Activated CD4-positive, alpha-beta T cell treated with anti-CD3 and anti-CD28 coated beads, Interleukin-2, amount 10 ng/mL, durations not matched to agents 24 days and 14 days (primary cell): ENCODE measurements around the gene CYP27A1. TPM values are rescaled to one million over a fixed set of nuclear protein-coding genes. Genes with fewer than 3 reads are reported as not detected.

Experiments used
- DNase-seq: peaks from one replicate; pipeline ENCODE4 v3.0.0; 2022
- H3K27ac Mint-ChIP-seq: one replicate; pipeline ENCODE4 v1.8.0; 2022; ENCODE audit warnings: mild to moderate bottlenecking, mixed read lengths
- H3K27me3 Mint-ChIP-seq: one replicate; pipeline ENCODE4 v1.8.0; 2022; ENCODE audit warnings: mixed read lengths
- H3K36me3 Mint-ChIP-seq: one replicate; pipeline ENCODE4 v1.8.0; 2022; ENCODE audit warnings: low read depth, mild to moderate bottlenecking, mixed read lengths
- H3K4me1 Mint-ChIP-seq: one replicate; pipeline ENCODE4 v1.8.0; 2021; ENCODE audit warnings: mixed read lengths
- H3K4me3 Mint-ChIP-seq: one replicate; pipeline ENCODE4 v1.8.0; 2022; ENCODE audit warnings: mild to moderate bottlenecking, moderate library complexity, mixed read lengths
- H3K9me3 Mint-ChIP-seq: one replicate; pipeline ENCODE4 v1.8.0; 2021; ENCODE audit warnings: mixed read lengths
- intact Hi-C: fragments of 100-400 bp; cut with micrococcal nuclease; formaldehyde crosslinking; loops from one replicate; pipeline ENCODE4 v1.15.1; 2023
- total RNA-seq: library from RNA; stranded (reverse); gene quantifications from 2 replicates; pipeline ENCODE4 v1.2.3, GENCODE V29; 2022

The CYP27A1 gene
- total RNA-seq, 1 donor from 2014 or later: 0.09 TPM

DNA sequence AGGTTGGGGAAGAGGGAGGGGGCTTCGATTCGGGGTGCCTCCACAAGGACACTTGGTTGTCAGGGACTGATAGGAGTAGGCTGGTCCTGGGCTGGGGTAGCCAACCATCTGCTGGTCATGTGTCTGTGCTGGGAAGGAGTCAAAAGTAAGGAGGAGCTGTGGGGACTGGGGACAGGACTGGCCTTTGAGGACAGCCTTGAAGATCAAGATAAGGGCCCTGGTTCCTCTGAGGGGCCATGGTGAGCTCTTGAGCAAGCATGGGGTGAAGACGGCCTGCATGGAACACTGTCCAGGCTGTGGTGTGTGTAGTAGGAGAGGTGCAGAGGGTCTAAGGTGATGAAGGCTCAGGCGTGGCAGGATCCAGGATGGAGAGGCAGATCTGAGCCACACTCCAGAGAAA lies 1.7 kb downstream of the CYP27A1 start:
- no peak for DNase-seq
- H3K9me3 Mint-ChIP-seq: no peaks in the 10 kb centered on the region
- peaks cover 62% of the 10 kb centered on the region for H3K27me3 Mint-ChIP-seq
- H3K4me1 Mint-ChIP-seq: peaks cover 7% of the 10 kb centered on the region
- intact Hi-C loops: no loop called here
- no peak overlapping the region for H3K4me3 Mint-ChIP-seq
- H3K27ac Mint-ChIP-seq: no peak overlapping the region
- peaks cover 2% of the 10 kb centered on the region for H3K36me3 Mint-ChIP-seq

DNA sequence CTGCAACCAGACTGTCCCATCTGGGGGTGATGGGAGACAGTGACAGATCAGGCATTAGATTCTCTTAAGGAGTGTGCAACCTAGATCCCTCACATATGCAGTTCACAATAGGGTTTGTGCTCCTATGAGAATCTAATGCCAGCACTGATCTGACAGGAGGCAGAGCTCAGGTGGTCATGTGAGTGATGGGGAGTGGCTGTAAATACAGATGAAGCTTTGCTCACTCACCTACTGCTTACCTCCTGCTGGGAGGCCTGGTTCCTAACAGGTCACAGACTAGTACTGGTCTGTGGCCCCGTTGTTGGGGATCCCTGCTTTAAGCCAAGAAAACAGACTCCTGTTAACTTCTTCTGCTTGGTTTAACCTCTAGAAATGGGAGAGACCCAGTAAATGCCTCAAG lies 3.2 kb downstream of the CYP27A1 start:
- Mint-ChIP-seq H3K36me3 (peaks cover 2% of the 10 kb centered on the region), H3K27me3 (peaks cover 55% of the 10 kb centered on the region), H3K4me1 (peaks cover 7% of the 10 kb centered on the region), H3K9me3 (no peaks in the 10 kb centered on the region), H3K4me3 (no peak overlapping the region), H3K27ac (no peak overlapping the region)
- intact Hi-C loops: no loop called here
- DNase-seq: no peak

DNA sequence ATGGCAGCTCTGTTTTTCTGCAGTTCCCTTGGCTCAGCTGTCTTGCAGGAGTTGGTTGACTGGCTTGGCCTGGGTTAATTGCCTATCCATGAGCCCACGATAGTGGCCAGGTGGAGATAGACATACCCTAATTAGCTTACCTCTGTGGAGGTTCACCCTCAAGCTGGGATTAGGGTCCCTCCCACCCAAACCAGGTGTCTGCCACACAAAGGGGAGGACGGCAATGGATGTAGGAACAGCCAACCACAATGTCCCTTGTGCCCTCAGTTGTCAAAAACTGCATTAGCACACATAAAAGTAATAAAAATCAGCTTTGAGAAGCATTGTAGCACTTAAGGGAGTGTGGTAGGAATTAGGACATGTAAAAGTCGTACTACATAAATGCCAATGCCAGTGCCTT lies 4.2 kb downstream of the CYP27A1 start:
- DNase-seq: no peak
- Mint-ChIP-seq H3K27me3 (peaks cover 49% of the 10 kb centered on the region), H3K9me3 (no peaks in the 10 kb centered on the region), H3K4me3 (no peak overlapping the region), H3K4me1 (peaks cover 2% of the 10 kb centered on the region), H3K27ac (no peak overlapping the region), H3K36me3 (no peaks in the 10 kb centered on the region)
- intact Hi-C loops: no loop called here

DNA sequence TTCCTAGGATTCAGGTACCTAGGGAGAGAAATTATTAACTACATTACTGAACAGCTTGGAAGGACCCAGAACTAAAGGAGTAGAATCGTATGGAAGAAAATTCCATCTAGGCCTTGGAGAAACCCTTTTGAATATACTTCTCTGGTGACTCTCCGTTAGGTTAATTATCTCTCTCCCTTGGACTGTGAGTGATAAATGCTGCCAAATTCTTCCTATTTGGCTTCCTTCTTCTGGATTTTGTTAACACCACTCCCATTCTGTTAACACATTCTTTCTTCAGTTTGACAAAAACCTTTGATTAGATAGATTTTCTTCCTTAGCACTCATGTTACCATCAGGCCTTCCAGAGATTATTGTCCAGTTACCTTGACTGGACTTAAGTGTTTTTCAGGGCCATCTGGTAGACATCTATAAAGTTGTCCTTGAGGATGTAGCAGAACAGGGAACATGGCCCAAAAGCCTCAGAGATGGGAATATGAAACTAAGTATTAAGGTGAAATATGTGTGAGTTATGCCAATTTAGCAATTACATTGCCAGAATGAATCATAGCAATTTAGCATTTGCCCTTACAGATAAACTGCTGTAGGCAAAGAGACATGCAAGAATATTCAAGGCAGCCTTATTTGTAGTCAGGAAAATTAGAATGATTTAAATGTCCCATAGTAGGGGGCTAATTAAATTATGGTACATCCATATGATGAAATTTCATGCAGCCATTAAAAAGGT lies 6.7 kb downstream of the CYP27A1 start:
- DNase-seq: no peak
- no peaks in the 10 kb centered on the region for H3K9me3 Mint-ChIP-seq
- H3K4me1 Mint-ChIP-seq: no peaks in the 10 kb centered on the region
- intact Hi-C loops: no loop called here
- H3K4me3 Mint-ChIP-seq: no peak overlapping the region
- no peaks in the 10 kb centered on the region for H3K36me3 Mint-ChIP-seq
- H3K27me3 Mint-ChIP-seq: peaks cover 36% of the 10 kb centered on the region
- no peak overlapping the region for H3K27ac Mint-ChIP-seq

DNA sequence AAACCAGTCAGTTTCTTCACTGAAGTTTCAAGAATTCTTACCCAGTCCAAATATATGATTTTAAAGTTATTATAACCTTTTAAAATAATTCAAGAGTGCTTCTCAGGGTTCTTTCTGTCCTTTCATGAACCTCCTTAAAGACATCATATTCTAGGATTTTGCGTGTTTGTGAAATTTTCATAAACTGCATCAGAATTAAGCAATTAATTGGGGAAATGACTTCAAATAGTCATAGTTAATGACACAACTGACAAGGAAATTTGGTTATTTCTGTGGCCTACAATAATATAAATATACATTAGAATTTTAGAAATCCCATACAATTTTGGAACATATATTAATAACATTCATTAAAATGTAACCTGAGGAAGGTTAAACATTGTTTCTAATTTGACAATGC lies 10.5 kb downstream of the CYP27A1 start:
- peaks cover 26% of the 10 kb centered on the region for H3K27me3 Mint-ChIP-seq
- H3K4me1 Mint-ChIP-seq: no peaks in the 10 kb centered on the region
- intact Hi-C loops: no loop called here
- H3K36me3 Mint-ChIP-seq: no peaks in the 10 kb centered on the region
- H3K27ac Mint-ChIP-seq: no peak overlapping the region
- no peaks in the 10 kb centered on the region for H3K9me3 Mint-ChIP-seq
- no peak overlapping the region for H3K4me3 Mint-ChIP-seq
- no peak for DNase-seq

DNA sequence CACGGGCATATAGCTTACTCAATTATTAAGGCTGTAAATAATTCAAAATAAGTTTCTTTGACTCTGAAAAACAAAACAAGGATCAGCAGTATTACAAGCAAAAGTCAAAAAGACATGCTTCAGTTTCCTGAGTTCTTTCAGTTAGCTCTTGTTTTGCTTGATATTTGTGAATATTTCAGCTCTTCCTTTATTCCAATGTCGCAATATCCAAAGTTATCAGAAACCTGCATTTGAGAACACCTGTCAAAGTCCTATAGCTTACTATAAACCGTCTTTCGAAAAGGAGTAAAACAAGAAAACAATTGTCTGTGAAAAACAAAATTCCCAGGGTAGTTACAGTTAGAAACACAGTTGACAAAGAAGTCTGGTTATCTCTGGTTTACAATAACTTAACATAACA lies 14.7 kb downstream of the CYP27A1 start:
- H3K4me1 Mint-ChIP-seq: peaks cover 4% of the 10 kb centered on the region
- H3K27me3 Mint-ChIP-seq: peaks cover 33% of the 10 kb centered on the region
- DNase-seq: no peak
- intact Hi-C loops: no loop called here
- H3K27ac Mint-ChIP-seq: no peak overlapping the region
- no peaks in the 10 kb centered on the region for H3K36me3 Mint-ChIP-seq
- H3K4me3 Mint-ChIP-seq: no peak overlapping the region
- no peaks in the 10 kb centered on the region for H3K9me3 Mint-ChIP-seq

DNA sequence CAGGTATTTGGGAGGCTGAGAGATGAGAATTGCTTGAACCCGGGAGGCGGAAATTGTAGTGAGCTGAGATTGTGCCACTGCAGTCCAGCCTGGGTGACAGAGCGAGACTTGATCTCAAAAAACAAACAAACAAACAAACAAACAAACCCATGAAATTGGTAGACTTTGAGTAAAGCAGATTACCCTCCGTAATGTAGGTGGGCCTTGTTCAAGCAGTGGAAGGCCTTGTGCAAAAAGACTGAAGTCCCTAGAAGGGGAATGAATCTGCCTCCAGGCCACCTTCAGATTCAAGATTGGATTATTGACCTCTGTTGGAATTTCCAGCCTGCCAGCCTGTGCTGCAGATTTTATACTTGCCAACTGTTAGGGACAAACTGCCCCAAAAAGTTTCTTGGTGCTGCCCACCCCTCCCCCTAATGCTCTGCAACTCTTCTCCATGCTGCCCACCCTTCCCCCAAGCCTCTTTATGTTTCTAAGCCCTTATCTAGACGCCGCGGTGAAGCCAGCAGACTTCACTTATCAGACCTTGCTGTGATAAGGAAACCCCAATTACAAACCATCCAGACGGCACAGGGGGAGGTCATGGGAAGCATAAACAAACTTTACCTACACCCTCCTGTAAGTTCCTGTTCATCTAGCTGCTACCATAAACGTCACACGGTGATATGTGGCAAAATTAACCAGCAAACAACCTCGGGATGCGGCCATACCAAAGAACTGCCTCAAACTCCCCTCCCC lies 17.0 kb downstream of the CYP27A1 start:
- Mint-ChIP-seq H3K36me3 (no peaks in the 10 kb centered on the region), H3K4me1 (peaks cover 7% of the 10 kb centered on the region), H3K9me3 (no peaks in the 10 kb centered on the region), H3K27ac (no peak overlapping the region), H3K27me3 (peaks cover 31% of the 10 kb centered on the region), H3K4me3 (no peak overlapping the region)
- no peak for DNase-seq
- intact Hi-C loops: no loop called here

DNA sequence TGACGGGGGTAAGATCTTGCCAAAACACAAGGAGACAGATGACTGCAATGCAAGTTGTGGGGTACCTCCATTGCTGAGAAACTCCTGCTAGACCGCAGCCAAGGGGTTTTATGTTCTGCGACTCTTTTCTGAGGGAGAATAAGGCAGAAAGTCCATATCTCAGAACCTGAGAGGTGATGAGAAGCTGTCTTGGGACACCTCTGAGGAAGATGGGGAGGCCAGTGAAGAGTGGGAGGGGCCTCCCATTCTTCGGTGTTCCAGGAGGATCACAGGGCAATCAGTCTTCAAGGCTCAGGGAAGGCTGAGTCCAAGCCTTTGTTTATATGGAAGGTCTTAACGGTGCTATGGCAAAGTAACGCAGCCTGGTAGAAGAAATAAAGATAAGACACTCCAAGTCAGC lies 18.0 kb downstream of the CYP27A1 start:
- Mint-ChIP-seq H3K9me3 (peaks cover 5% of the 10 kb centered on the region), H3K27me3 (peaks cover 35% of the 10 kb centered on the region), H3K36me3 (no peaks in the 10 kb centered on the region), H3K27ac (no peak overlapping the region), H3K4me3 (no peak overlapping the region), H3K4me1 (peaks cover 7% of the 10 kb centered on the region)
- intact Hi-C loops: no loop called here
- no peak for DNase-seq

DNA sequence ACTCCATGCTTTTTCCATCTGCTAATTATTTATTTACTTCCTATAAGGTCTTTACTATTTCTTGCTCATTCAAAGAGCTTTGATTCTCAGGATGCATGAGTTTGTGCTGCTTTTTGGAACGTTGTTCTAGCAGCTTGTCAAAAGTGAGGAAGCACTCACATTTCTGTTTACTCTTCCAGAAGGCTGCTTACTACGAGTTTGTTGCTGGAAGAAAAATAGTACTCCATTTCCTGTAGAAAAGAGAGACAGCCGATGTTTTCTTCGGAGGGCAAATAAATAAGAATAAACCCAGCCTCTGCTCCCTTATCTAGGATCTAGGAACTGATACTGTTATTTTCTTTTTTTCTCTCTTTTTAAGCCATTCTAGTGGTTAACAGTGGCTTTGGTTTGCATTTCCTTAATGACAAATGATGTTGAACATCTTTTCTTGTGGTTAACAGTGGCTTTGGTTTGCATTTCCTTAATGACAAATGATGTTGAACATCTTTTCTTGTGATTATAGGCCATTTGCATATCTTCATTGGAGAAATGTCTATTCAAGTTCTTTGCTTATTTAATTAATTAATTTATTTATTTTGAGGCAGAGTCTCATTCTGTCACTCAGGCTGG lies 20.5 kb downstream of the CYP27A1 start:
- intact Hi-C loops: no loop called here
- no peak overlapping the region for H3K27ac Mint-ChIP-seq

DNA sequence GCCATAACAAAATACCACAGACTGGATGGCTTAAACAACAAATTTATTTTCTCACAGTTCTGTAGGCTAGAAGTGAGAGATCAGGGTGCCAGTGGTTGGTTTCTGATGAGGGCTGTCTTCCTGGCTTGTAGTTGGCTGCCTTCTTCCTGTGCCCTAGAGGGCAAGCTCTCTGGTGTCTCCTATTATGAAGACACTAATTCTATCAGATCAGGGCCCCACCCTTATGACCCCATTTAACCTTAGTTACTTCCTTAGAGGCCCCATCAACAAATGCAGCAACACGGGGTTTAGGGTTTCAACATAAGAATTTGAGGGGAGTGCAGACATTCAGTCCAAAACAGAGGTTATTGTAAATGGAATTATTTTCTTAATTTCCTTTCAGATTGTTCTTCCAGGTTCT lies 22.9 kb downstream of the CYP27A1 start:
- Mint-ChIP-seq H3K9me3 (peaks cover 8% of the 10 kb centered on the region), H3K27ac (no peak overlapping the region), H3K36me3 (no peaks in the 10 kb centered on the region), H3K4me1 (peaks cover 5% of the 10 kb centered on the region), H3K27me3 (peaks cover 28% of the 10 kb centered on the region), H3K4me3 (no peak overlapping the region)
- intact Hi-C loops: no loop called here
- no peak for DNase-seq

More for the DNA sequence above, 20.5 kb downstream of the CYP27A1 start:
- H3K36me3 Mint-ChIP-seq: no peaks in the 10 kb centered on the region
- H3K4me1 Mint-ChIP-seq: peaks cover 9% of the 10 kb centered on the region
- DNase-seq: no peak
- peaks cover 39% of the 10 kb centered on the region for H3K27me3 Mint-ChIP-seq
- H3K9me3 Mint-ChIP-seq: peaks cover 8% of the 10 kb centered on the region
- H3K4me3 Mint-ChIP-seq: no peak overlapping the region

DNA sequence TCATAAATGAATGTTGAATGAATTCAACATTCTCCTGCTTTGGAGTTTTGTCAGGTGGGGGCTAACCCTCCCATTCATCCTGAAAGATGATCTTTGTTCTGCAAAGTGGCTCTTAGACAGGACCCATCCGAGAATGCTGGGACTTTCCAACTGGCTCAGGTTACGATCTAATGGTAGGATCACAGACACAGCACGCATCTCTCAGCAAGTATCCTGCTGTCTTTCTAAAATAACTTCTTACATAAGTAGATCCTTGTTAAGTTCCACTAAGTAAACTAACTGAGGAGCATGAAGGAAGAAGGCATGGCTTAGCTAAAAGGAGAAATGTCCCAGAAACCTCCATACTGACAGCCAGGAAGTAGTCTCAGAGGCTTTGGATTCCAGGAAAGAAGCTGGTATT lies 23.7 kb downstream of the CYP27A1 start:
- Mint-ChIP-seq H3K27ac (no peak overlapping the region), H3K36me3 (no peaks in the 10 kb centered on the region), H3K27me3 (peaks cover 22% of the 10 kb centered on the region), H3K4me3 (no peak overlapping the region), H3K4me1 (peaks cover 5% of the 10 kb centered on the region), H3K9me3 (peaks cover 8% of the 10 kb centered on the region)
- DNase-seq: no peak
- intact Hi-C loops: no loop called here

DNA sequence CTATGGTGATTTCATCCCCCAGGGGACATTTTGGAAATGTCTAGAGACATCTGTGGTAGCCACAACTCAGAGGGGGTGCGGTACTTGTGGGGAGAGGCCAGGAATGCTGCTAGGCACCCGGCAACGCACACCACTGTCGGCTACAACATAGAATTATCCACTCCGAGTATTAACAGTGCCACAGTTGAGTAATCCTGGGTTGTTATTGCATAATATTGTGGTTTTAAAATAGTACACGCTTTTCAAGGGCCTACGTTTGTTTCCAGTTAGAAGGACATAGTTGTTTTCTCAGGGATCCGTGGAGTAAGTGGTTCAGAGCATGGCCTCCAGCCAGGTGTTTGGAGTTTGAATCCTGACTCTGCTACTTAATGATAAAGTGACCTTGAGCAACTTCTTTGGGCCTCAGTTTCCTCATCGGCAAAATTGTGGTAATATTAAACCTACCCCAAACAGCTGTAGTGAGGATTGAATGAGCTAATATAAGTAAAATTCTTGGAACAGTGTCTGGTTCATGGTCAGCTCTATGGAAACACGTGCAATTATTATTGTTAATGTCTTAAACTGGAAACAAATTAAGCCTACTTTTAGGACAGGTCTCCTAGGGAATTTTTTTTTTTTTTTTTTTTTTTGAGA lies 24.5 kb downstream of the CYP27A1 start:
- intact Hi-C loops: no loop called here
- H3K4me3 Mint-ChIP-seq: no peak overlapping the region
- H3K4me1 Mint-ChIP-seq: peaks cover 5% of the 10 kb centered on the region
- H3K36me3 Mint-ChIP-seq: no peaks in the 10 kb centered on the region
- H3K9me3 Mint-ChIP-seq: peaks cover 8% of the 10 kb centered on the region
- peaks cover 26% of the 10 kb centered on the region for H3K27me3 Mint-ChIP-seq
- DNase-seq: no peak
- no peak overlapping the region for H3K27ac Mint-ChIP-seq

DNA sequence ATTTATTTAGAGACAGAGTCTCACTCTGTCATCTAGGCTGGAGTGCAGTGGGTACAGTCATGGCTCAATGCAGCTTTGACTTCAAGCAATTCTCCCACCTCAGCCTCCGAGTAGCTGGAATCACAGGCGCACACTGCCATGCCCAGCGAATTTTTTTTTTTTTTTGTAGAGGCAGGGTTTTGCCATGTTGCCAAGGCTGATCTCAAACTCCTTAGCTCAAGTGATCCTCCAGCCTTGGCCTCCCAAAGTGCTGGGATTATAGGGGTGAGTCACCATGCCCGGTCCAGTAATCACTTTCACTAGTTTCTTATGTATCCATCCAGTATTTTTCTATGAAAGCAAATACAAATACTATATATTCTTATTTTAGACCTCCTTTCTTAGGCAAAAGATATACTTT lies 25.7 kb downstream of the CYP27A1 start:
- intact Hi-C loops: no loop called here
- no peaks in the 10 kb centered on the region for H3K36me3 Mint-ChIP-seq
- H3K4me3 Mint-ChIP-seq: no peak overlapping the region
- no peak for DNase-seq
- peaks cover 8% of the 10 kb centered on the region for H3K9me3 Mint-ChIP-seq
- H3K27ac Mint-ChIP-seq: no peak overlapping the region
- H3K4me1 Mint-ChIP-seq: peaks cover 2% of the 10 kb centered on the region
- H3K27me3 Mint-ChIP-seq: peaks cover 25% of the 10 kb centered on the region

DNA sequence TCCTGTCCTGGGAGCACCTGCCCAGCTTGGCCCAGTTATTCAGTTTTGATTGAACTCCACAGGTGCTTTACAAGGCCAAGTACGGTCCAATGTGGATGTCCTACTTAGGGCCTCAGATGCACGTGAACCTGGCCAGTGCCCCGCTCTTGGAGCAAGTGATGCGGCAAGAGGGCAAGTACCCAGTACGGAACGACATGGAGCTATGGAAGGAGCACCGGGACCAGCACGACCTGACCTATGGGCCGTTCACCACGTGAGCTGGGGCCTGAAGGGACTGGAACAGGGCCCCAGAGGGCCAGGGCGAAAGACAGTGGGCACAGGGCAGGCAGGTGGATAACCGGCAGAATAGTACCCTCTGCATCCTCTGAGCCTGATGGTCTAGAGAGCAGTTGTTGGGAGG lies 27.6 kb downstream of the CYP27A1 start:
- intact Hi-C loops: no loop called here
- Mint-ChIP-seq H3K36me3 (no peaks in the 10 kb centered on the region), H3K27ac (no peak overlapping the region), H3K4me1 (peaks cover 7% of the 10 kb centered on the region), H3K27me3 (peaks cover 21% of the 10 kb centered on the region), H3K4me3 (no peak overlapping the region), H3K9me3 (peaks cover 6% of the 10 kb centered on the region)
- no peak for DNase-seq
